GM21528 (cell line): ENCODE data around the gene SLC30A9.

Experiments used
- ATAC-seq: cut with Tn5 transposase; IDR thresholded peaks from one replicate; pipeline ENCODE4 v1.9.1; 2021; ENCODE audit warnings: mild to moderate bottlenecking, moderate library complexity; ENCODE audit not compliant: unreplicated experiment, low FRiP score

SLC30A9 gene

GRCh38 chr4:42132099-42132498 lies 141.8 kb downstream of the SLC30A9 start:
- no peak for ATAC-seq

GRCh38 chr4:42133006-42133405 lies 142.7 kb downstream of the SLC30A9 start:
- ATAC-seq: no peak

- ATAC-seq: no peak
These were observed 146.0 kb downstream of the SLC30A9 start for GRCh38 chr4:42136371-42136770.
